GM21526 (cell line): ENCODE data around the gene KCTD16.

Experiments used
- ATAC-seq: cut with Tn5 transposase; IDR thresholded peaks from one replicate; pipeline ENCODE4 v1.9.1; 2021; ENCODE audit warnings: moderate library complexity; ENCODE audit not compliant: unreplicated experiment, low FRiP score

Gene KCTD16

GRCh38 chr5:144276034-144276822, 105.6 kb downstream of the KCTD16 start:
- no peak for ATAC-seq

GRCh38 chr5:144281784-144282183, 111.1 kb downstream of the KCTD16 start:
- ATAC-seq: no peak

GRCh38 chr5:144284036-144284435, 113.4 kb downstream of the KCTD16 start:
- no peak for ATAC-seq

GRCh38 chr5:144284931-144285502, 114.3 kb downstream of the KCTD16 start:
- no peak for ATAC-seq

GRCh38 chr5:144289277-144289676, 118.6 kb downstream of the KCTD16 start:
- ATAC-seq: no peak

GRCh38 chr5:144292029-144292428, 121.4 kb downstream of the KCTD16 start:
- no peak for ATAC-seq

GRCh38 chr5:144295284-144295683, 124.6 kb downstream of the KCTD16 start:
- no peak for ATAC-seq

- no peak for ATAC-seq
Observed at GRCh38 chr5:144297081-144297480, 126.4 kb downstream of the KCTD16 start.

- ATAC-seq: no peak
Observed at GRCh38 chr5:144298658-144299057, 128.0 kb downstream of the KCTD16 start.

- ATAC-seq: peak; percentile 83
Observed at GRCh38 chr5:144304688-144305087, 134.0 kb downstream of the KCTD16 start.

GRCh38 chr5:144307736-144308135, 137.1 kb downstream of the KCTD16 start:
- ATAC-seq: no peak

GRCh38 chr5:144308174-144308573, 137.5 kb downstream of the KCTD16 start:
- ATAC-seq: no peak

- no peak for ATAC-seq
Observed at GRCh38 chr5:144308906-144309670, 138.4 kb downstream of the KCTD16 start.

- no peak for ATAC-seq
Observed at GRCh38 chr5:144310621-144311020, 139.9 kb downstream of the KCTD16 start.

- no peak for ATAC-seq
Observed at GRCh38 chr5:144313147-144313726, 142.6 kb downstream of the KCTD16 start.

GRCh38 chr5:144315026-144315425, 144.4 kb downstream of the KCTD16 start:
- ATAC-seq: no peak

GRCh38 chr5:144315994-144316634, 145.4 kb downstream of the KCTD16 start:
- no peak for ATAC-seq

GRCh38 chr5:144318011-144318410, 147.3 kb downstream of the KCTD16 start:
- ATAC-seq: no peak

- no peak for ATAC-seq
Observed at GRCh38 chr5:144318460-144318859, 147.8 kb downstream of the KCTD16 start.

- ATAC-seq: no peak
Observed at GRCh38 chr5:144323181-144323580, 152.5 kb downstream of the KCTD16 start.

- ATAC-seq: no peak
Observed at GRCh38 chr5:144325532-144325931, 154.9 kb downstream of the KCTD16 start.
